ENCODE measurements around the gene UGT1A10.
"Not testable (repeated sequence)": the region's sequence is repeated elsewhere in the genome, so short reads cannot be mapped to it uniquely, and the experiment has no call there.

The UGT1A10 gene

DNA sequence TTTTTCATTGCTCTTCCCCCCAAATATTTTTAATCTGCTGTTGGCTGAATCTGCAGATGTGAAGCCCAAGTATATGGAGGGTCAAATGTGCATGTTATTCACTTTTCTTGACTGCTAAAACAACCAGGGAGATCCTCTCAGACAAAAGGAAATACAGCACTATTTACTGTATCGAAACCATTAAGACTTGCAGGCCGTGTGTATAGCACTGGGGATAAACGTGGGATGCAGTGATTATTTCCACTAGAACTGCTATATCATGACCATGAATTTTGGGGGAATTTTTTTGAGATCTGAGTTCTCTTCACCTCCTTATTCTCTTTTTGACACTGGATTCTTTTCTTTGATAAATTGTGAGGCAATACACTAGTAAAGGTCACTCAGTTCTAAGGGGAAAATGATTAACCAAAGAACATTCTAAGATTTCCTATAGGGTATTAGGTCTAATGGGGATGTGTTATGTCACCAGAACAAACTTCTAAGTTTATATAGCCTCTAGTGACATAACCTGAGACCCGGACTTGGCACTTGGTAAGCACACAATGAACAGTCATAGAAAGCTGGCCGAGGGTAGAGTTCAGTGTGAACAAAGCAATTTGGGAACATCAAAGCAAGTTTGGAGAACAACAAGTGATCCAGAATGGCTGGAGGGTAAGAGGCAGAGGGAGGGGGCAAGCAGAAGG is 109.0 kb downstream of the UGT1A10 start:
- no peak for ATAC-seq

DNA sequence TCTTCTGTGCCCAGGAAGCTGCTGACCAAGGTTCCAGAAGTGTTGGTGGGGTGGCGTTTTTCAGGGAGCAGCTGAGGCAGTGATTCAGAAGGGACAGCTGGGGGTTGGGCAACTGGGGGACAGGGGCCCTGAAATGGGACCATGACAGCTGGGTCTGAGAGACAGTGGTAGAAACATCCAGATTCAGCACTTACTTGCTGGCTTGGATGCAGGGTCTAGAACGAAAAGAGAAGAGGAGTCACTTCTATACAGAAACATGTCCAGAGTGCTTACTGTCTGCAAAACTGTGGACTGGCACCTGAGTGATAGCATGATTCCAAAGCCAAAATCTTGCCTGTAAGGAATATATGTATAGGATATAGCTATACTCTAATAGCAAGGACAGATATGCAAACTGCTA is 109.6 kb downstream of the UGT1A10 start:
- not testable (repeated sequence) for ATAC-seq

DNA sequence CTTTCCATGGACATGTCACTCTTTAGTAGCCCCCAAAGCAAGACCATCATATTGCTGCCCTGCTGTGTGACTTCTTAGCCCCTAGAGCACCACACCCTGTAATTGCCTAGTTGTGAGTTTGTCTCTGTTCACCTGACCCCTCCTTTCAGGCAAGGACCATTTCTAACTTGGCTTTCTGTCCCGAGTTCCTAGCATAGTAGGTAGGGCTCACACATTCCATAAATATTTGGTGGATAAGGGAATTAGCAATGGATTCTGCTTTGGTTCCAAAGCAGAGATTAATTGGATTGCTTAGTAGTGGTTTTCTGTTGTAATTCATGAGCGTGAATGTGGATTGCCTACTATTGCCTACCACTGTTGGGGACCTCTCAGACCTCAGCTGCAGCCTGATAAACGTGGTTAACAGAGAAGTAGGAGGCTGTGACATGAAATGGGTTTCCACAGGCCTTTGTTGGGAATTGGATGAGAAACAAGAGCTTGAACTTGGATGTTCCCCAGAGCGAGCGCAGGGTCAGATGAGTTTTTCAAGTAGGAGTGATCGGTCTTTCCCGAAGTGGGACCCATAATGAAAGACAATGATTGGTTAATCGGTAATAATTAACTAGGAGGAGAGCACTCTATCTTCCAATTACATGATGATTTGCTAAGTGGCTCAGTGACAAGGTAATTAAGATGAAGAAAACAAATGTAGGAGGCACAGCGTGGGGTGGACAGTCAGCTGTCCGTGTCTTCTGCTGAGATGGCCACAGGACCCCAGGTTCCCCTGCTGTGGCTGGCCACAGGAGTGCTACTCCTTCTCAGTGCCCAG is 110.4 kb downstream of the UGT1A10 start:
- no peak for ATAC-seq

DNA sequence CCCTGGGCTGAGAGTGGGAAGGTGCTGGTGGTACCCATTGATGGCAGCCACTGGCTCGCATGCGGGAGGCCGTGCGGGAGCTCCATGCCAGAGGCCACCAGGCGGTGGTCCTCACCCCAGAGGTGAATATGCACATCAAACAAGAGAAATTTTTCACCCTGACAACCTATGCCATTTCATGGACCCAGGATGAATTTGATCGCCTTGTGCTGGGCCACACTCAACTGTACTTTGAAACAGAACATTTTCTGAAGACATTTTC is 111.0 kb downstream of the UGT1A10 start:
- no peak for ATAC-seq

DNA sequence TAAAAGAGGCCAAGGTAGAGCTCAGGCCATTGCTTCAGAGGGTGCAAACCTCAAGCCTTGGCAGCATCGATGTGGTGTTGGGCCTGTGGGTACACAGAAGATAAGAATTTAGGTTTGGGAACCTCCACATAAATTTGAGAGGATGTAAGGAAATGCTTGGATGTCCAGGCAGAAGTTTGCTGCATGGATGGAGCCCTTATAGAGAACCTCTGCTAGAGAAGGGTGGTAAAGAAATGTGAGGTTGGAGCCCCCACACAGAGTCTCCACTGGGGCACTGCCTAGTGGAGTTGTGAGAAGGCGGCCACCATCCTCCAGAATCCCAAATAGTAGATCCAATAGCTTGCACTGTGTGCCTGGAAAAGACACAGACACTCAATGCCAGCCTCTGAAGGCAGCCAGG is 114.4 kb downstream of the UGT1A10 start:
- not testable (repeated sequence) for ATAC-seq

DNA sequence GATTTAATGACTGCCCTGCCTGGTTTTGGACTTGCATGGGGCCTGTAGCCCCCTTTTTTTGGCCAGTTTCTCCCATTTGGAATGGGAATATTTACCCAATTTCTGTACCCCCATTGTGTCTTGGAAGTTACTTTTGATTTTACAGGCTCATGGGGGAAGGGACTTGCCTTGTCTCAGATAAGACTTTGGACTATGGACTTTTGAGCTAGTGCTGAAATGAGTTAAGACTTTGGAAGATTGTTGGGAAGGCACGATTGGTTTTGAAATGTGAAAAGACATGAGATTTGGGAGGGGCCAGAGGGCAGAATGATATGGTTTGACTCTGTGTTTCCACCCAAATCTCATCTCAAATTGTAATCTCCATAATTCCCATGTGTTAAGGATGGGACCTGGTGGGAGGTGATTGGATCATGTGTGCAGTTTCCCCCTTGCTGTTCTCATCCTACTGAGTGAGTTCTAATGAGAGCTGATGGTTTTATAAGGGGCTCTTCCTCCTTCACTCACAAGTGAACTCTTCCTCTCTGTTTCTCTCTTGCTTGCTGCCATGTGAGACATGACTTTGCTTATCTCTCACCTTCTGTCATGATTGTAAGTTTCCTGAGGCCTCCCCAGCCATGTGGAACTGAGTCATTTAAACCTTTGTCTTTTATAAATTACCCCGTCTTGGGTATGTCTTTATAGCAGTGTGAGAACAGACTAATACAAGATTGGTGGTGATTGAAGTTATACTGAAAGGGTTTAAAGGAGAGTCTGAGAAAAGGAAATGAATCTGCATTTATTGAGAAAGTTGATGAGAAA is 115.2 kb downstream of the UGT1A10 start:
- ATAC-seq = not testable (repeated sequence)

DNA sequence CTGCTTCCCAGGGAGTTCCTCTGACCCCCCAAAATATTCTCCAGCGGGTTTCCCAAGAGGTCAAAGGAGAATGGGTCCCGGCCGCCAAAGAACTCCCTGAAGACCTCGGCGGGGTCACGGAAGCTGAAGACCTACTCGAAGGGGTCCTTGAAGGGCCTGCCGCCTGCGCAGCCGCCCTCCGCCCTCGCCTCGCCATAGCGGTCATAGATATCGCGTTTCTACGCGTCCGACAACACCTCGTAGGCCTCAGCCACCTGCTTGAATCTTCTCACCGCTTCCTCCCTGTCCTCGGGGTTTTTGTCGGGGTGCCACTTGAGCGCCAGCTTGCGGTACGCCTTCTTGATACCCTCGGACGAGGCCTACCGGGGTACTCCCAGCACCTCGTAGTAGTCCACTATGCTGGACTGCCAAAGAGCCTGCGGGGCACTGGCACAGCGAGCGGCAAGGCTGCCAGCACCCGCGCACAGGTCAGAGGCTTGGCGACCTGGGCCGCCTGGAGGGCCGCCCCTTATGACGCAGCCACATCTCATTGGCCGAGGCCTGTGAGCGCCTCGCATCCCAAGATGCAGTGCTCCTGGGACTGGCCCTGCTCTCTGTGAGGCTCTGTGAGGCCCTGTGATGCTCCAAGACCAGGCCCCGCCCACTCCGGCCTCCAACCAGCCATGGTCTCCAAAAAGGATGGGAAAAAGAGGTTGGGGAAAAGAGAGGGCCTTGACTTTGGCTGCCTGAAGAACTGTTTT is 118.8 kb downstream of the UGT1A10 start:
- no peak for ATAC-seq

DNA sequence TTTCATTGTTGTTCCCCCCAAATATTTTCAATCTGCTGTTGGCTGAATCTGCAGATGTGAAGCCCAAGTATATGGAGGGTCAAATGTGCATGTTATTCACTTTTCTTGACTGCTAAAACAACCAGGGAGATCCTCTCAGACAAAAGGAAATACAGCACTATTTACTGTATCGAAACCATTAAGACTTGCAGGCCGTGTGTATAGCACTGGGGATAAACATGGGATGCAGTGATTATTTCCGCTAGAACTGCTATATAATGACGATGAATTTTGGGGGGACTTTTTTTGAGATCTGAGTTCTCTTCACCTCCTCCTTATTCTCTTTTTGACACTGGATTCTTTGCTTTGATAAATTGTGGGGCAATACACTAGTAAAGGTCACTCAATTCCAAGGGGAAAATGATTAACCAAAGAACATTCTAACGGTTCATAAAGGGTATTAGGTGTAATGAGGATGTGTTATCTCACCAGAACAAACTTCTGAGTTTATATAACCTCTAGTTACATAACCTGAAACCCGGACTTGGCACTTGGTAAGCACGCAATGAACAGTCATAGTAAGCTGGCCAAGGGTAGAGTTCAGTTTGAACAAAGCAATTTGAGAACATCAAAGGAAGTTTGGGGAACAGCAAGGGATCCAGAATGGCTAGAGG is 120.3 kb downstream of the UGT1A10 start:
- ATAC-seq = no peak

DNA sequence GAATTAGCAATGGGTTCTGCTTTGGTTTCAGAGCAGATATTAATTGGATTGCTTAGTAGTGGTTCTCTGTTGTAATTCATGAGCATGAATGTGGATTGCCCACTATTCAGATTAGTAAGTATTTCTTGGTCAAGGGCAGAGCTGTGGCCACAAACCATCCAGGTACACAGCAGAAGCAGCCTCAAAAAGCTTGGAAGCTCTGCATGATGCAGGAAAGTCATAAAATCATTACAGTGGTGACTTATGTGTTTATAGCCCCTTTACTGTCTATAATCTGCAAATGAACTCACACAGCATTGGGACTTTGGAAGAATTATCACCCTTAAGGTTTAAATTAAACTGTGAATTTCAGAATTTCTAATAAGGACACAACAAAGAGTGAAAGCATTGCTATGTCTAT is 121.9 kb downstream of the UGT1A10 start:
- no peak for ATAC-seq

DNA sequence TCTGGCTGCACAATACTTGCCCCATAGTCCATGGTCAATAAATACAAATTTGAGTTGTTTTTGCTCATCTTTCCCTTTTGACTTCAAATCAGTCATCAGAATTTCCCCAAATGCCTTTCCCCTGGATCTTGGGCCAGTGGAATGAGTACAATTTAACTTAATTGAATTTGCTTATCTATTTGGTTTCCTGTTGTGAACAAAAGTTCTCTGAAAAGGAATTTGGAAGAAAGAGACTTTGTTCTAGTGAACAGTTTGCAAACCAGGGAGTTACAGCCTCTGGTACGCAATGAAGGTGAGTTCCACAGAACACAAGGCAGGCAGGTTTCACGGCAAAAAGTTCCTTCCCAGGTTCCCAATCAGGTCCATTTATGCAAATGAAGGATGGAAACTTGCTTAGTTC is 122.6 kb downstream of the UGT1A10 start:
- ATAC-seq = no peak

DNA sequence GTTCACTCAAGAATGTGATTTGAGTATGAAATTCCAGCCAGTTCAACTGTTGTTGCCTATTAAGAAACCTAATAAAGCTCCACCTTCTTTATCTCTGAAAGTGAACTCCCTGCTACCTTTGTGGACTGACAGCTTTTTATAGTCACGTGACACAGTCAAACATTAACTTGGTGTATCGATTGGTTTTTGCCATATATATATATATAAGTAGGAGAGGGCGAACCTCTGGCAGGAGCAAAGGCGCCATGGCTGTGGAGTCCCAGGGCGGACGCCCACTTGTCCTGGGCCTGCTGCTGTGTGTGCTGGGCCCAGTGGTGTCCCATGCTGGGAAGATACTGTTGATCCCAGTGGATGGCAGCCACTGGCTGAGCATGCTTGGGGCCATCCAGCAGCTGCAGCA is 123.8 kb downstream of the UGT1A10 start, which contains the start of gene UGT1A1:
Gene UGT1A1, plus strand, starts transcription at position 228 of the 400 bp plus-strand sequence. Its CDS starts 18 bp downstream, at position 246.
- no peak for ATAC-seq

DNA sequence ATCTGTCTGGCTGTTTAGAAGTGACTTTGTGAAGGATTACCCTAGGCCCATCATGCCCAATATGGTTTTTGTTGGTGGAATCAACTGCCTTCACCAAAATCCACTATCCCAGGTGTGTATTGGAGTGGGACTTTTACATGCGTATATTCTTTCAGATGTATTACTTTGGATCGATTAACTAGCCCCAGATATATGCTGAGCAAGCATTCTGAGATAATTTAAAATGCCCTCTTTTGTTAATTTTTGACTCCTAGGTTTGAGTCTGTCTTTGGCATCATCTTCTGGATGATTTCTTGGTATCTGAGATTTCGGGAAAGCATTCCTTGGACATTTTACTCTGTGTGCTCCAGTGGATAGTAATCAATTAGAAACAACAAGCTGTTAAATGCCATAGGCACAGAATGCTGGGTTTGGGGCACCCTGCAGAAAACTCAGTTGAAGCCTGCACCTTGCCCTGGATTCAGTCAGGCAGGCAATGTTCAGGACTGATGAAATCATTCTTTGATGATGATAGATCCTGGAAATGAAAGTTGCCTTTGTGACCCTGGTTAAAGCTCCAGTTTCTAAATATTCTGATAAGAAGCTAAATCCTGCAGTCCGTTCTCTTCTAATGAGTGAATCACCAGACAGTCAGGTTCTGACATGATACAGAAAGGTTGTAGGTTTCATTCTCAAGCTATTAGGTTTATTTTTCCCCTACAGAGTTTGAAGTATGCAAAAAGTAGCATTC is 125.0 kb downstream of the UGT1A10 start:
- no peak for ATAC-seq

DNA sequence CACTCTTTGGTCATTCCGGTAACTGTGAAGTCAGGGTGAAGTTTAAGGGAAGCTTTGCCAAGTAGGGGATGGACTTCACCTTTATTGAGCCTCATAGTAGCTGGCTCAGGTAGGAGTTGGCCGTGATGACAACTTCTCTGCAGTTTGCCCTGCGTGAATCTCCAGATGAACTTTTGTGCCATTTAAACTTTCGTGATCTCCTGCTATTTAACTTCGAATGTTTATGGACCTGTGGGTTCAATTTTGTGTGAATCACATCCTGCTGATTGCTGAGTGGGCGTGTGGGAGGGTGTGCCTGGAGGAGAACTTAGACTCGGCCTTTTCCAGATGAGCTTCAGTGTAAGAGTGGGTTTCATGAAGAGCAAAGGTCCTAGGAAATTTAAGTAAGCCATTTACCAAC is 128.0 kb downstream of the UGT1A10 start:
- ATAC-seq = no peak

DNA sequence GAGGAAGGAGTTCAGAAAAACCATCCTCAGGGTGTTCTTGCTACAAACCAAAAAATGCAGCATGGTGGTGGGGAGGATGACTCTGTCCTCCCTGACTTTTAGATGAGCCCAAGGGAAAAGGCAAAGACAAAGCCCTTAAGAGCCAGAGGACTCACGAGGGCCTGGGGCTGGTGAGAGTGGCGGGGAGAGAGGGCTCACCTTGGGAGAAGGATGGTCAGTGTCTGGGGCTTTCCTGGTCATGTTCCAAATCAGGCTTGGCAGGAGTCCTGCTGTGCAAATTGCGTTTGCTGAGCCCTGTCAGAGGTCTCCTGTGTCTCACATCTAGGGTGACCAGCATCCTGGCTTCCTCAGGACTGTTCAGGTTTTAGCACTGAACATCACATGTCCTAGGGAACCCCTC is 128.5 kb downstream of the UGT1A10 start:
- no peak for ATAC-seq

DNA sequence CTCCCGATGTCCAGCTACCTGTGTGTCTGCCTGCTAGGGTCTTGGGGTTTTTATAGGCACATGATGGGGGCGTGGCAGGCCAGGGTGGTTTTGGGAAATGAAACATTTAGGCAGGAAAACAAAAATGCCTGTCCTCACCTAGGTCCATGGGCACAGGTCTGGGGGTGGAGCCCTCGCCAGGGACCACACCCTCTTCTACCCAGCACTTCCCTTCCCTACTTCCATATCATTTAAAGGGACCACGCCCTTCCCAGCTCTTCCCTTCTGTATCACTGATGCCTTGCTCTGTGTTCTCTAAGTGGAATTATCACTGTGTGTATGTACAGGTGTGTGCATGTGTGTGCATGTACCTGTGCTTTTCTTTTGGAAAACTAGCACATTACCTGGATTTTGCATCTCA is 130.2 kb downstream of the UGT1A10 start:
- no peak for ATAC-seq

DNA sequence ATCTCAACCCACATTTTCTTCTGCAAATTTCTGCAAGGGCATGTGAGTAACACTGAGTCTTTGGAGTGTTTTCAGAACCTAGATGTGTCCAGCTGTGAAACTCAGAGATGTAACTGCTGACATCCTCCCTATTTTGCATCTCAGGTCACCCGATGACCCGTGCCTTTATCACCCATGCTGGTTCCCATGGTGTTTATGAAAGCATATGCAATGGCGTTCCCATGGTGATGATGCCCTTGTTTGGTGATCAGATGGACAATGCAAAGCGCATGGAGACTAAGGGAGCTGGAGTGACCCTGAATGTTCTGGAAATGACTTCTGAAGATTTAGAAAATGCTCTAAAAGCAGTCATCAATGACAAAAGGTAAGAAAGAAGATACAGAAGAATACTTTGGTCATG is 131.8 kb downstream of the UGT1A10 start:
- ATAC-seq = no peak

DNA sequence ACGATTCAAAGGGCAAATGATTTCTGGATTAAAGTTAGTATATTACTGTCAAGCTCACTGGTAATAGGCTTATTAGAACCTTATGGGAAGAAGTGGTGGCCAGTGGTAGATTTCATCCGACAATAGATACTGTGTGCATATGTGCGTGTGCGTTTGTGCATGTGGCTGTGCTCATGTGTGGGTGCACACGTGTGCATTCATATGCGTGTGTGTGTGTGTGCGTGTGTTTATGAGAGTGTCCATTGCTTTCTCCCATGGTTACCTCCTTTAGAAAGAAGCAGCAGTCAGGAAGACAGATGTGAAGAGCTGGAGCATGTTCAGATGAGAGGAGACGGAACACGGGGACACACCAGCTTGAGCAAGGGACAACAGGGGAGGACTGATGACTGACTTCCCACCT is 133.0 kb downstream of the UGT1A10 start:
- no peak for ATAC-seq

DNA sequence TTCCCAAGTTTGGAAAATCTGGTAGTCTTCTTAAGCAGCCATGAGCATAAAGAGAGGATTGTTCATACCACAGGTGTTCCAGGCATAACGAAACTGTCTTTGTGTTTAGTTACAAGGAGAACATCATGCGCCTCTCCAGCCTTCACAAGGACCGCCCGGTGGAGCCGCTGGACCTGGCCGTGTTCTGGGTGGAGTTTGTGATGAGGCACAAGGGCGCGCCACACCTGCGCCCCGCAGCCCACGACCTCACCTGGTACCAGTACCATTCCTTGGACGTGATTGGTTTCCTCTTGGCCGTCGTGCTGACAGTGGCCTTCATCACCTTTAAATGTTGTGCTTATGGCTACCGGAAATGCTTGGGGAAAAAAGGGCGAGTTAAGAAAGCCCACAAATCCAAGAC is 135.9 kb downstream of the UGT1A10 start:
- ATAC-seq = no peak

DNA sequence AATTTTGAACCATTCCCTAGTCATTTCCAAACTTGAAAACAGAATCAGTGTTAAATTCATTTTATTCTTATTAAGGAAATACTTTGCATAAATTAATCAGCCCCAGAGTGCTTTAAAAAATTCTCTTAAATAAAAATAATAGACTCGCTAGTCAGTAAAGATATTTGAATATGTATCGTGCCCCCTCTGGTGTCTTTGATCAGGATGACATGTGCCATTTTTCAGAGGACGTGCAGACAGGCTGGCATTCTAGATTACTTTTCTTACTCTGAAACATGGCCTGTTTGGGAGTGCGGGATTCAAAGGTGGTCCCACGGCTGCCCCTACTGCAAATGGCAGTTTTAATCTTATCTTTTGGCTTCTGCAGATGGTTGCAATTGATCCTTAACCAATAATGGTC is 136.3 kb downstream of the UGT1A10 start:
- no peak for ATAC-seq

DNA sequence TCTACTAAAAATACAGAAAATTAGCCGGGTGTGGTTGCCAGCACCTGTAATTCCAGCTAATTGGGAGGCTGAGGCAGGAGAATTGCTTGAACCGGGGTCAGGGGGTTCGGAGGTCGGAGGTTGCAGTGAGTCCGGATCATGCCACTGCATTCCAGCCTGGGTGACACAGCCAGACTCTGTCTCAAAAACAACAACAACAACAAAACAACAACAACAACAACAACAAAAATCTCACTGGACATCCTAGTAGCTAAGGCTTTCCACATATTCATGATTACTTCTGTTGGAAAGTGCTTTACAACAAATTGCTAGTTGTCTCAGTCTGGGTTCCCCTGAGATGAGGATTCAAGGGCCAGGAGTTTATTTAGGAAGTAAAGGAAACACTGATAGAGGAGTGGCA is 137.6 kb downstream of the UGT1A10 start:
- no peak for ATAC-seq

DNA sequence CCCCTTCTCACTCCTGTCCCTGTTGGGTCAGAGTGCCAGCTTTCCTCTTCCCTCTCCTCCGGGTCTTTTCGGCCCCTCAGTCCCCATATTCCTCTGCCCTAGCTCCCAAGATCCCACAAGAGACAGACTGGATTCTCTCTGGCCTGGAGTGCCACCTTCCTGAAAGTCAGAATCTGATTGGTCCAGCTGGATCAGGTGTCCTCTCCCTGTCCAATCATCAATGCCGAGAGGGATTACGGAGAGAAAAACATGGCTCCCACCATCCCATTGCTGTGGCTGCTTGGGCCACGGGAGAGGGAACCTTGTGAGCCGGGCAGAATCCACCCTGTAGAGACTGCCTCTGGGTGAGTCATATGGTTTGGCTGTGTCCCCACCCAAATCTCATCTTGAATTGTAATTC is 139.2 kb downstream of the UGT1A10 start:
- ATAC-seq = no peak

DNA sequence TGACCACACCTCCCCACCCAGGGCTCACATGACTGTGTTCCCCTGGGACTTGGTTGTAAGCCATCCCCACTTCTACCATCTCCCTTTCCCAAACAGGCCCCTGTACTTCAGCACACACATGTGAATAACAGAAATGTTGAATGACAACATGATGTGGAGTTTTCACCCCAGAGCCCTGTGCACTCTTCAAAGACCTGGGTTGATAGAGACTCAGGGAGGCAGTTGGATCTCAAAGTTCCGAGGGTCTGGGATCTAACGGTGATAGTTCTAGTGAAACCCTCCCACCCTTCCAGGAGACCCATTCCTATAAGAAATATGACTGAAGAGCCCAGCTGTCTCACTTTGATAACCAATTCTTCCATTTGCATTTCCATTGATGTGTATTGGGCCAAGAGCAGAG is 141.8 kb downstream of the UGT1A10 start, which contains the start of gene MROH2A:
Gene MROH2A, plus strand, starts transcription at position 301 of the 400 bp plus-strand sequence. CDS start 1,029 bp downstream, outside the sequence.
- ATAC-seq = no peak
